Activated T-cell treated with anti-CD3 and anti-CD28 coated beads, Interleukin-2, amount 50 U/mL, for 72 hours (primary cell): ENCODE data around the gene NCLN. TPM values are rescaled to one million over a fixed set of nuclear protein-coding genes. Genes with fewer than 3 reads are reported as not detected.

Source experiments
- total RNA-seq, 2 donors: library from RNA; stranded (reverse); gene quantifications; one replicate each; pipeline ENCODE4 v1.2.3, GENCODE V29; 2022

Gene NCLN
- total RNA-seq, 2 donors from 2014 or later: 35.0 to 38.7 TPM

Other genes starting within 250 kb of the NCLN start
- 1 to 10 TPM; 5.4 to 5.5 TPM for gene ZNF77, start 241.0 kb upstream of the NCLN start, total RNA-seq
- gene TLE6, start 208.4 kb upstream of the NCLN start, total RNA-seq: 1 to 10 TPM; 4.5 to 6.0 TPM
- 10 to 100 TPM; 12.4 to 16.5 TPM for gene TLE2, start 156.7 kb upstream of the NCLN start, total RNA-seq
- 100 to 1,000 TPM; 286 to 349 TPM for gene TLE5, start 123.4 kb upstream of the NCLN start, total RNA-seq
- gene GNA11, start 91.6 kb upstream of the NCLN start, total RNA-seq: 1 to 10 TPM; 7.7 to 8.4 TPM
- gene GNA15, start 49.9 kb upstream of the NCLN start, total RNA-seq: 10 to 100 TPM; 32.8 to 66.5 TPM
- 10 to 100 TPM; 41.1 to 43.4 TPM for gene S1PR4, start 7.2 kb upstream of the NCLN start, total RNA-seq
- gene CELF5, start 38.7 kb downstream of the NCLN start, total RNA-seq: under 1 TPM; 0.17 to 0.42 TPM
- 10 to 100 TPM; 19.8 to 24.8 TPM for gene NFIC, start 180.7 kb downstream of the NCLN start, total RNA-seq